Activated naive CD8-positive, alpha-beta T cell treated with anti-CD3 and anti-CD28 coated beads, Interleukin-2, amount 50 U/mL, for 16 hours (primary cell): ENCODE data around the gene TXNDC5.
"Not testable (repeated sequence)": the region's sequence is repeated elsewhere in the genome, so short reads cannot be mapped to it uniquely, and the experiment has no call there.

Source experiments
- DNase-seq: peaks from one replicate; pipeline ENCODE4 v3.0.0-alpha.2; 2020; ENCODE audit warnings: low read depth, low spot score

Gene TXNDC5

DNA sequence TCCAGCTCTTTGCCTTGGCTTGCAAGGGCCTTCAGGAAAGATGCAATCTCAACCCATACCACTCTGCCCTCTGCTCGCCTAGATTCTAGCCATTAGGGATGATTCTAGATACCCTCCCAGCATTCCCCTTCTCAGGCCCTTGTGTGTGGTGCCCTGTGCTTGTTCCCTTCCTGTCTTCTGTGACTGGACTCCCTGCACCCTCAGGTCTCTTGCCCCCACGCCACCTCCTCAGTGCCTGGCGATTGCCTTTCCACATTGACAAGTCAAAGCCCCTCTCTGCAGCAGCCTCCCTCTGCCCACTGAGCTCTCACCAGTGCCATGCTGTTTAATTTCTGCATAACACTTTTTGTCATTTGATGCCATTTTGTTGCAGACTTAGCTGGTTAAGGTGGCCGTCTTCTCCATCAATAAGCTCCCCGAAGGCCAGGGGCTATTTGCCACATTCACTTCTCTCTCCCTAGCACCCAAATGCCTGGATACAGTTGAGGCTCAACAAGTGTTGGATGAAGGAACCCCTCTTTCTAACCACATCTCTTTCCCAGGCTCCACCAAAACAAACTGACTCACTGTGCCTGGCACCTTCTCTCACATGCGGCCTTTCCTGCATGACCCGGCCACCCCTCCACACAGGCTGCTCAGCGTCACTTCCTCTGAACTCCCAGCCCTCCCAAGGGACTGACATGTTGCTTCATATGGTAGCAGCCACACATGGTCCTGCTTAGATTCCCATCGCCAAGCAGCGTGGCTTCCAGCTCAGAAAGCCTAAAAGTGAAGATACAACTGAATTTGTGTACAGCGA, 4.6 kb upstream of the TXNDC5 start:
- DNase-seq = no peak

DNA sequence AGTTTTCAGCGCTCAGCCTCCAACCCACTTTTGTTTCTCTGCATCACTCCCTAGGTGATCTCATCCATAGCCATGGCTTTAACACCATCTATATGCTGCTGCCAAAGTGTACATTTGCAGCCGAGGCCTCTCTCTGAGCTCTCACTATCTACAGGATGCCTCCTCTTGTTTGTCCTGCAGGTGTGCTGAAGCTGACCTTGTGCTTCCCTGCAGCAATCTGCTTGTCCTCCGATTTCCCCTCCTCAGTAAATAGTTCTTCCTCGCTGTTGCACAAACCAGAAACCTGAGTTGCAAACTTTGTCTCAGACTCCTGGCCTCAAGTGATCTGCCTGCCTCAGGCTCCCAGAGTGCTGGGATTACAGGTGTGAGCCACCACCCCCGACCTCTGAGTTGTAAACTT, 3.7 kb upstream of the TXNDC5 start:
- DNase-seq = no peak

DNA sequence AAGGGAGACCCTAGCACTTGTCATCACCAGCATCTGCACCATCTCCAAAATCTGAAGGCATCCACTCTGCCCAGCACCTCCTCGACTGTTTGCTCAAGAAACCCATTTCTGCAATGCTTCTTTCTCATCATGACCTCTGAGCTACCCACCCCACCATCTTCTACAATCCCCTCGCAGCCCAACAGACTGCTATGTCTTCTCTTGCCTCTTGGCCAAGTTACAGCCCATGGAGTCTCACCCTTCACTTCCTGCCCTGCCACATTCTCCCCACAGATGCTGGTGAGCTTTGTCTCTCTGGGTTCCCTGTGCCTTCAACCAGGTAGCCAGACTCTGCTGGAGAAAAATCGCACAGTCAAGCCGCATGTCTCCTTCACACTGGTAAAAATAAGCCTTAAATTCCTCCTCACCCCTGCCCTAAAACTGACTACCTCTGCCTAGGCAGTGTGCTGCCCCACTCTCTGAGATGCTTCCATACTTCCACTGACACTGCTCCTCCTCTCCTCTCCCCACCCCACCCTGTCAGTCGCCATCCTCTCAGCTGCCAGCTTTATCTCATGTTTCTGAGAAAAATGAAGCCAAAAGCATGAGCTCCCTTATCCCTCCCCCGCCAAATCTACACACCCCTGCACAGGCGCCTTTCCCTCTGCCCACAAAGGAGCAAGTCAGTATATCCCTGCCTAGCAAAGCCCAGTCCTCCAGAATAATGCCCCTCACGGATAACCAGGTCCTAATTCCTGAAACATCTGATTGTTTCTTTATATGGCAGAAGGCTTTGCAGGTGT, 2.3 kb upstream of the TXNDC5 start:
- DNase-seq = no peak

DNA sequence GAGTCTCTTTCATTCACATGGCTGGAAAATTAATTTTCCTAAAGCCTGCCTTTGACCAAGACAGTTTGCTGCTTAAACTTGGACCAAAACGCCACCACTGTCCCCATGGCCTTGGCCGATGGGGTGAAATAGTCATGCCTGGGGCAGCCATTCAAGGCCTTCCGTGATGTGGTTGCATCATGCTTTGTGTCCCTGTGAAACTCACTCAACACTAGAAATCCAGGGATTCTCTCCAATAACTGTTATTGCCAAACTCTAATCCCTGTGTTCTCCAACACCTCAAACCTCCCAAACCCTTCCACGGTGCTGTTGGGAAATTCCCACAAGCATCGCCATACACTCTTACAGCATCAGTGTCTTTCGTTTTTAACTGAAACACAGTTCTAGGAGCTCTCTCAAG, 1.4 kb upstream of the TXNDC5 start:
- no peak for DNase-seq

DNA sequence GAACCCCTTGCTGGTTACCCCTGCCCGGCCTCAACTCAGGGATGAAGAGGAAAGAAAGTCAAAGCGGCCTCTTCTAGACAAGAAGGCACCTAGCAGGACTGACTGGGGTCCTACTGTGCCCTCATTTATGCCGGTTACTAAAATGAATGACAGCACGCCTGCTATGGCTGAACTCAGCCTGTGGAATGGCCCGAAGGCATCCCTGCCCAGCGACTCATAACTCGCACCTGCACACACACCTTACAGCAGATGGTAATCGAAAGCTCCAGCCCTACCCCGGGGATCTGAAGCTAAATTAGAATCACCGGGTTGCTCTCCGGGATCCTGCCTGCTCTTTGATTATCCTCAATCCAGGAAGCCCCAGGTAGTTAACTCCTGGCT, 747 bp upstream of the TXNDC5 start:
- no peak for DNase-seq

DNA sequence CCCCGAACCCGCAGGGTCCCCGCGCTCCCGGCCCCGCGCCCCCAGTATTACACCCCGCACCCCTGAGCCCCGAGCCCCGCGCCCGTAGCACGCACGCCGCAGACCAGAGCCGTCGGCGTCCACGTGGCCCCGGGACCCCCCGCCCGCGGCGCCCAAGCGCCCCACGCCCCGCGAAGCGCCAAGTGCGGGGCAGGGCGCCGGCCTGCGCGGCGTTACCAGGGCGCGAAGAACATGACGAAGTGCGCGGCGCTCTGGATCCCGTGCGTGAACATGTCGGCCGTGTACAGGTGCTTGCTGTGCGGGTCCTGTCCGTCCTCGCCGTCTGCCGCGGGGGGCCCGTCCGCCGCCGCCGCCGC, 312 bp downstream of the TXNDC5 start:
- no peak for DNase-seq

DNA sequence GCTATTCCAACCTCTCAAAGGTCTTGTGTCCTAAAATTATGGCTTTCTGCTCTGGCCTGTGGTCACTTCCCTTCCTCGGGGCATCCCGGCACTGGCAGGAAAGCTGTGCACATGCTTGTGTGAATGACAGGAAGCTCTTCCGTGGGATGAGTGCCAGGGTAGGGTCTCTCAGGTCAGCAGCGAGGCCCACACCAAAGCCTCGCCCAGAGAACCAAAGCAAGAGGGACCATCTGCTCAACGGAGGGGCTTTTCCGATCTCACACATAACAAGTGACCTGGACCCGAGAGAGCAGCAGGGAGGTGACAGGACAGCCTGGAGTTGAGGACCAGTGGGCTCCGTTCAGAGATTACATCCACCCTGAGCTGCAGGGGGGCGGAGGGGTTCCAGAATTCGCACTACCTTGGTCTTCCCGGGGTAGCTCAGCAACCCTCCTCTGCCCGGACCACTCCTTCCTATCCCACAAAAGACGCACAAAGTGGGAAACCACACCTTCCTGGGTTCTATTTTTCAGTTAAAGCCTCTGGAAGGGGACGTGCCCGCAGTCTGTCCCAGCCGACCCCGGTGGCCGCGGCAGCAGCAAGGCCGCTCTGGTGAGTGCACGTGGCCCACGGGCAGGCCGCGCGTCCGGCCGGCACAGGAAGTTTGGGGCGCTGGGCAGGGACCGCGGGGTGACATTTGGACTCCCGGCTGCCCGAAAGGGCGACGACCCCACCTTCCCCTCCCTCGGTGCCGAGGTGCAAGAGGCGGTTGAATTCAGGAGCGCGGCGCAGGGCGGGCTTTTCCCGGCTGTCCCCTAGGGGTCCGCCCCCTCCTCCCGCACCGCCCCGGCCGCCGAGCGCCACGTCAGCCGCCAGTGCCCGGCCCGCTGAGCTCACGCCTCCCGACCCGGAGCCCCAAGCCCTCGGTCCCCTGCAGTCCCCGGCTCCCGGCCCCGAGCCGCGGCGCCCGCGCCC, 988 bp downstream of the TXNDC5 start:
- peak; percentile 17 for DNase-seq

DNA sequence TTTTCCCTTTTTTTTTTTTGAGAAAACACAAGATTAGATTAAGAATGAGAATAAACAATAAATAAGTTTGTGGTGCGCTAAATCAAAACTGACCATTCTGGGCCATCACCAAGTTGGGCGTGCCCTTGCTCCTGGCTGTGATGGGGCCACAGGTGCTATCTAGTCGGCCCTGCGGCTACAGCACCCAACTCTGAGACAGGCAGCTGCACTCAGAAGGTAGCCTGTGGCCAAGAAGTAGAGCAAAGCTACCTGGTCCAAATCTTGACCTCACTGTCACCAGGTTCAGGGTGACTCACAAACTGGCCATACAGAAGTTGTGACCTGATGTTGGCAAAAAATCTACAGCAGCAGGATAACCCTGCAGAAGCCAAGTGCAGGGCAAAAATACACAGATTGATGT, 3.4 kb downstream of the TXNDC5 start:
- DNase-seq = no peak

DNA sequence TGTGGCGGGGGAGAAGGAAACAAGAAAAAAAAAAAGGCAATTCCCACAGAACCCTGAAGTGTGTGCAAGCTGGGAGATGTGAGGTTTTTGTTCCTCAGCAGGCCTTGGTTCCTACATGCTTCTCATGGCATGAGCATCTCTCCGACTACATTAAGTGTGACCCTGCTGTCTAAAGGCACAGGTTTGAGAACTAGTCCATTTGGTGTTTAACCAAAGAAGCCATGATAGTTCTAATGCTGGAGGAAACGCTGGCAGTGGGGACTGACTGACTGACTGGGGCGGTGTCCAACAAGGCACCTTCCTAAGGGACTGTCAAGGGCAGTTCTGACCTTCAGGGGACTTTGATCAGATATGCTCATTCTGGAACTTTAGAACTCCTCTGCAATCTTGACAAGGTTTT, 3.8 kb downstream of the TXNDC5 start:
- DNase-seq = no peak

DNA sequence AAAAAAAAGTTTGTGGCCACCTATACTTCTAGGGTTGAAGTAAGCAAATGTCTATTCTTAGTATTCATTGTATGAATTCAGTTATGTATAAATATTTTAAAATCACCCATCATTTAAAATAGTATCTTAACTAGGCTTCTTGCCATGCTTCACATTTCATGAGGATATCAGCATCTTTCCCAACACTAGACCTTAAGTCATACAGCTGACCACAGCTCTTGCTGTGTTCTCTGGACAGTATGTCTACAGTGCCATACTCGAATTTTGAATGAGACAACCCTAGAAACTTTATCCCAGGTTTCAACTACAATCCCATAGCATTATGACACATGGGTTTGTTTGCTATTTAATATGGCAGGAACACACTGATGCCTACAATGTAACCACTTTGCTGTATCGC, 5.2 kb downstream of the TXNDC5 start:
- no peak for DNase-seq

DNA sequence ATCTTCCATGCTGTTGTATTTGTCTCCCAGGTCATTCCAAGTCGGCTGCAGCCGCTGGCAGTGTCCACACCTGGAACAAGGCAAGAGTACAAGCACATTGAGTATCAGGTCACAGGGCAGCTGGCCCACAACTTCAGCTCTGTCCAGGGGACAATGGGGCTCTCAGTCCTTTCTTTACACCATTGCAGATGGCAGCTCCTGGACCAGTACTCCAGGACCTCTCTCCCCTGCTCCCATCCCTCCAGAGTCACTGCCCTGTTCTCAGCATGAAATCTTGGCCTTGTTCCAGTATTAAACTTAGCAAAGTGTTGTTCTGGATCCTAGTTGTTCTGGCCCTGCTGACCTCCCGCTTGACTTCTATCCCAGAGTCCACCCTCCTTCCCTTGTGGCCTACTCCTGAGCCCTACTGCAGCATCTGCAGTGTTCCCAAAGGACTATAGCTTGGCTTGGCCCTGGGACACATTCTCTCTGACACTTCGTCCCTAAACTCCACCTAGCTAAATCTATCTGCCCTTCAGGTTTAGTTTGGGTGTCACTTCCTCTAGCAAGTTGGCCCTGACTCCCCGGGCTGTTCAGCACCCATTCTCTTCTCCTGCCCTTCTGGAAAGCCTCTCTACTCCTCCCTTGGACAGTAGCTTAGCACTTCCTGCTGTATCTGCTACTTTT, 5.8 kb downstream of the TXNDC5 start:
- DNase-seq = no peak

DNA sequence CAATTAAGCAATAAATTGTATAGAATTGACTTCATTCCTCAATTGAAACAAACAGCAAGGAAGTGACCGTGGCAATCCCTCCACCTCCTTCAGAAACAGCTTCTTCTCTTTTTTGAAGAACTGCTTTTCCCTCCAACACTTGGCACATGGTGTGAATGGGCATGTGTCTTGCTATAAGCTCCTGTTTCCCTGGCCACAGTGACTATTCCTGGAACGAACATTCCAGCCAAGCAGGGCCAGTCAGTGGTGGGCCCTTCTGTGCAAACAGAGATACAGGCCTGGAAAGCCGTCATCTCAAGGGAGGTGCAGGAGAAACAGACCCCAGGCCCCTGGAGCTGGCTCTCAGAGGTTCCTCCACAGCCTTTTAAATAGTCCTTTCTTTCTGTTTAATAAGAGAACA, 6.9 kb downstream of the TXNDC5 start:
- no peak for DNase-seq

DNA sequence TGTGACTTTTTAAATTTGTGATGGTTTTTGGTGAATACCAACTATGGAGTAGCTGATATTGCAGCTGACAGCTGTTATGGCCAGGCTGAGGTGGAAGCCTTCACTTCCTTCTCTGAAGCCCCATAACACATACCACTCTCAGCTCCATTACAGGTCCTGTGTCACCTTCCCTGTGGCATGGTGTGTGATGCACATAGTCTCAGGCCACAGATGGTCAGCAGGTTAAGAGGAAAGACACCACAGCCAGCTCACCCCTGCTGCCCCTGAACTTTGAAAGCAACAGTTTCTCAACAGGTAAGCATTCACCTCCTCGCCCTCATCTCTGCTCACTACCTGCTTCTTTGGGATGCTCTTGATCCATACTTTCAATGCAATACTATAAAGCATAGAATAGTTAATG, 7.7 kb downstream of the TXNDC5 start:
- no peak for DNase-seq

DNA sequence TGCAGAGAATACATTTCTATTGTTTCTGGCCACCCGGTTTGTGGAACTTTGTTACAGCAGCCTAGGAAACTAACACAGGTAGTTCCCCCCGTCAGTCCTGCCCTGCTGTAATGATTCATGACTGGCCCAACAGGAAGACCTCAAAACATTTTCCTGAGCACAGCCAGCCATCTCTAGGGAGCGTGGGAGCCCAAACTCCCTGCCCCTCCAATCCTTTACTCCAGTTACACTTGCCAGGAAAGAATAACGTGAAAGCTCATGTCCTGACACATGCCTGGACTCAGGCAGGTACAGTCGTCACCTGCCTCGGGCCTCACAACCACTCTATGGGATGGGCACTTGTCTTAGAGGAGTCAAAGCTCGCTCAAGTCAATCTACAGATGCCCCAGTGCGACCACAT, 8.4 kb downstream of the TXNDC5 start:
- no peak for DNase-seq

DNA sequence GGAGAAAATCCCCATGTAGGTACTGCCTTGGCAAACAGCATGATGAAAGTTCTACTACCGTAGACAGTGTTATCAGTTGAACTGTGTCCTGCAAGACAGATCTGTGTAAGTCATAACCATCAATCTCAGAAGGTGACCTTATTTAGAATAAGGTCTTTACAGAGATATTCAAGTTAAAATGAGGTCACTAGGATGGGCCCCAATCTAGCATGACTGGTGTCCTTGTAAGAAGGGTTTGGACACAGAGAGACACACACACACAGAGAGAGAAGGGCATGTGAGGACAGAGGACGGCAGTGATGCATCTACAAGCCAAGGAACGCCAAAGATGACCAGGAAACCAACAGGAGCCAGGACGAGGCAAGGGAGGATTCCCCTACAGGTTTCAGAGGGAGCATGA, 8.8 kb downstream of the TXNDC5 start:
- no peak for DNase-seq

DNA sequence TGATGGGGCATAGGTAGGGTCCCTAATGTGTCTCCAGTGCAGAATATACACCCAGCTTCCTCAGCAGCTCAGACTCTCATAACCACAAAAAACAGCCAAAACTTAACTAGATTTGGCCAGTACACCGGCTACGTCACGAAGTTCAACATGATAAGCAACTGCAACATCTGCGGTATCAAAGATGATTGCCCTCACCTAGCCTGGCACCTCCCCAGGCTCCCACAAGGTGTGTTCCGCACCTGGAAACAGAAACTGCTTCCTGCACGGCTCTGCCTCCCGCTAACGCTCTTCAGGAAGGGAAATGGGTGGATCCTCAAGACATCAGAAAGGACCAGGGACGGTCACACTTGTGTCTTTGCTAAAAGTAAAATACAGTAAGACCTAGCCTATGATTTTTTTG, 9.5 kb downstream of the TXNDC5 start:
- DNase-seq = no peak

DNA sequence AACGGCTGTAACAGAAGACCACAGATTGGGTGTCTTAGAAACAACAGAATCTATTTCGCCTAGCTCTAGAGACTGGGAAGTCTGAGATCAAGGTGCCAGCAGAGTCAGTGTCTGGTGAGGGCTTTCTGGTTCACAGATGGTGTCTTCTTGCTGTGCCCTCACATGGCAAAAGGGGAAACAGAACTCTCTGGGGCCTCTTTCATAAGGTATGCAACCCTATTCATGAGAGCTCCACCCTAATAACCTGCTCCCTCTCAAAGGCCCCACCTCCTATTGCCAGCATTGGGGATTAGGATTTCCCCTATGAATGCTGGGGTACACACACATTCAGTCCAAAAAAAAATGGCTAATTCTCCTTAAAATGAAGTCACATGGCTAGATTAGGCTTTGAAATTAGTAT, 10.0 kb downstream of the TXNDC5 start:
- no peak for DNase-seq

DNA sequence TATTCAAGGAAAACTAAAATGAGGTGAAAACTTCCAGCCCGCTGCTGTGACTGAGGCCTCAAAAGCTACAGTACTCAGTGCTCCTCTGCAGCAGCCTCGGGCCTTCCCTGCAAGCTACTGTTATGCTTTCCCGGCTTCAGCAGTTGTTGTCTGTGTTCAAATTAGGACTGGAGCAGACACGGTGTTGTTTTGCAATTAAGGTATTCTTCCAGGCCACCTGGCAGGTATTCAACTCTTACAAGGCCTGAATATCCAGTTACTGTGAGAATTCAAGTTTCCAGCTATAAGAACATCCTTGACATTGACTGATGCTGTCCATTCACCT, 10.7 kb downstream of the TXNDC5 start:
- no peak for DNase-seq

DNA sequence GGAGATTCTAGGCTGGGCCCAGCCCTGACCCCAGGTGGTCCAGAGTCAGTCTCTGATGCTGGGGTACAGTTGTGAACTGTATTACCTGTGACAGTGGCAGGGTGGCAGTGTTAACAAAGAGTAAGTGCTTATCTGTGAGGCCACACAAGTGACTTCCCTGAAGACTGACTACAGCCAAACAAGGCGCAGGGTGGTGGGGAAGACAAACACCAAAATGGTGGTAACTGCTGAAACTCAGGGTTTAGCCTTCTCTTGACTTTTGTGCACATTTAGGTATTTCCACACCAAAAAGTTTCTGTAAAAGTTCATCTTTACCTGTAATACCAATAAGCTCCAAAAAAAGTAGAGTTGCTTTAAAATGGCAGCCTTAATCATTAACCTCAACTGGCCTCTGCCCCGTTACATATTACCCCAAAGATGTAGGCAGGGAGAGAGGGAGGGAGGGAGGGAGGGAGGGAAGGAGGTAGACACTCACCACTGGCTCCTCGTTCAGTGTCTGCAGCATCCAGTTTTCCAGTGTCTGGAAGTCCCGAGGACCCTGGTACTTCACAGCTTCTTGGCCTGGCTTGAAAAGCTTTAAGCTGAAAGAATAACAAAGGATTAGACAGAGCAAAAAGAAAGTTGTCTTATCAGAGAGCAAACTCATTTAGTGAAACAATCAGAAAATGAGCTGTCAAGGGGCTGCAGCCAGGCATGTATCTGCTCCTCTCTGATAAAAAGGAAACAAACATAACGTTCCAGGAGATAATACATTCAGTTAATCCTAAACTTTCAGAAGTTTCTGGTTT, 11.3 kb downstream of the TXNDC5 start:
- DNase-seq = no peak

DNA sequence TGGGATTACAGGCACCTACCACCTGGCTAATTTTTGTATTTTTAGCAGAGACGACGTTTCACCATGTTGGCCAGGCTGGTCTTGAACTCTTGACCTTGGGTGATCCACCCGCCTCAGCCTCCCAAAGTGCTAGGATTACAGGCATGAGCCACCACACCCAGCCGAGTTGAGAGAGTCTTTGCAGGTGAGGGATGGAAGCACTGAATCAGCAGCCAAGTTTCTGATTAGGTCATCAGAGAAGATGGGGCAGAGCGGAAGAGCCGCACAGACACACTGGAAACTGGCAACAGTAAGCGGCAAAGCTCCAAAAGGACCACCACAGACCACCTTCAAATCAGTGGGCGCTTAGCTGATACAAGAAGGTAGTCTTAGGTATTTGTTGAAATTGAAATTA, 12.4 kb downstream of the TXNDC5 start:
- not testable (repeated sequence) for DNase-seq
